Kasumi-1 (cell line): ENCODE measurements around the gene CTXND1.

Experiments used
- DNase-seq, 2 experiments: peaks; one replicate each; lab custom pipeline; 2025; lab: John Stamatoyannopoulos, UW

CTXND1 gene

DNA sequence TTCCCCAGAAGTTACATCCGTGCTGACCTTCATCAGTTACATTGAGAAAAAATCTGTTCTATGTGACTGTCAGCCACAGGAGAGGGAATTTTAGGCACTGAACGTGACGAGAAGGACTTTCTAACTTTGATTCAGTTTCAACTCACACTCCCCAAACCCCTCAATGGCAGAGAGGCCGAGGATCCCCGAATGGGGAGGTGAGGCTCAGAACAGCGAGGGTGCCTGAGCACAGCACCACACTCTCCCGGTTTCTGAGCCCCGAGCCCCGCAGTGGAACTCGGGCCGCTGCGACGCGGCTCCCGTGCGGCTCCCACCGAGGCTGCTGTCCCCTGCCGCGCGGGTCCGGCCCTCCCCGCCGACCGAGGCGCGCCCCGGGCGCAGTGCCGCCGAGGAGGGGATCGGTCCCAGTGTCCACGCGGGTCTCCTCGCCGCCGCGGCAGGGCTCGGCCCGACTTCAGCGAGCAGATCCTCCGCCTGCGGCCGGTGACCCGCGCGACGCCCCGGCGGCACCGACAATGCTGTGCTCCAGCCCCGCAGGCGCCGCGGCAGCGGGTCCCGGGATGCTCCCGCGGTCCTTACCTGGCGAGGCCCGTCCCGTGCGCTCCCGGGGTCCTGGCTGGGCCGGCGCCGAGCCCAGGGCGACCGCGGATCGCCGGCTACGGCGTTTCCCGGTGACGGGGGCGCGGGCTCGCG is 439 bp downstream of the CTXND1 start:
- no peak for DNase-seq

DNA sequence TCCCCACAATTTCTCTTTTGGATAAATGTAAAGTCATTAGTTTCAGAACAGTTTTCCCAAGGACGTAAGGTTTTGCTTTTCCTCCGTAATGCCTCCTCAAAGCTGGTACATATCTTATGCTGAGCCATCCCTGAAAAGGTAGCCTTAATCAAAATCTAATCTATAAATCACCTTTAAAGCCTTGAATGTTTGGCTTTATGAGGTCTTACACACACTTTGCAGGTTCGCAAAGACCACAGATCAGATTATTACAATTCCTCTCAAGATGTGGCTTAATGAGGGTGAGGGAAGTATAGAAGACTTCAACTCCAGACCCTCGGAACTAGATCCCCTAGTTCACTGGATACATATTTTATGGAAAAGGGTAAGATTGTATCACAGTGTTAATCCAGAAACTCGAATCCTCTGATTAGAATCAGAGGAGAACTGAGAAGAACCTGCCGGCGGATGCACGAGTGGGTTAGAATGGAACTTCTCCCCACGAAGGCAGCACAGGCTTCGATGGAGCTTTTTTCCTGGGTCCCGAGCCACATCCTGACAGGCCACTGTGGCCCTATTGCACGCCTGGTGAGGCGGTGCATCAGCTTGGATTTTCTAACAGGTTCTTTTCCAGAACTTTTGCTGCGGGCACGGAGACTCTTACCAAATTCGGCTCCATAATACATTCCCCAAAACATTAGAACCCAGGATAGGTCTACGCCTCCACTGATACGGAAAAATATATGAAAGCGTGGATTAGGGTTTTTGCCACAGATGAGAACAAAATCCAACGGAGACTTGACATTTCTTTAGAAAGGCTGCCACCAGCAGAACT is 1.2 kb downstream of the CTXND1 start:
- DNase-seq = no peak

DNA sequence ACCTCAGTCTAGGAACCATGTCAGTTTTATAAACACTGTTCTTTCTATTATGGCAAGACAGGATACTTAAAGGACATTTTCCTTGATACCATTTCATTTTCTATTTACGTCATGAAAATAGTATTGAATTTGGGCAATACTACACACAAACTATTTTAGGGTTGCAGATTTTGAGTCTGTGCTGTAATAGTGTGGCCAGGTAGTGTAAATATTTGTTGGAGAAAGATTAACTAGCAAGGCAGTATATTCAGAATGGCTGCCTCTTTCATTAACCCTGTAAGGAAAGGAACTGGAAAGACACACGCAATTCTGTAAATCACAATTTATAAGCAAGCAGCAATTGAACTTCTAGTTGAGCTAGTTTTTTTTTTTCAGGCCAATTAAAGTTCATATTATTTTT is 2.0 kb downstream of the CTXND1 start:
- DNase-seq = no peak

DNA sequence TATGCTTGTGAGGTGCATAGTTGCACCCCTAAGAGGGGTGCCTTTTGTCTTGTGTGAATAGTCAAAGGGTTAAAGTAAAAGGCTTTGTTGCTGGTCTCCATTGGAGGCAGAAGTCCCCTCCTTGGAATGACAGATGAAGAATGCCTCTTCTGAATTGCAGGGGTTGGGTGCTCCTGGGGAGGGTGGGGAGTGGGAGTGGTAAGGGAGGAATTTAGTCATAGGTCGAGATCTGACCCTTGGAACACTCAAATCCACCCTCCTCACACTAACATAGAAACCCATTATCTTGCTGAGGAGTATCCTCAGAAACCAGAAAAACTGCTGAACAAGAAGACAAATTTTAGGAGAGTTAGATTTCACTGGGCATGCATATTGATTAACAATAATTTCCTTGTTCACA is 4.7 kb downstream of the CTXND1 start:
- no peak for DNase-seq

DNA sequence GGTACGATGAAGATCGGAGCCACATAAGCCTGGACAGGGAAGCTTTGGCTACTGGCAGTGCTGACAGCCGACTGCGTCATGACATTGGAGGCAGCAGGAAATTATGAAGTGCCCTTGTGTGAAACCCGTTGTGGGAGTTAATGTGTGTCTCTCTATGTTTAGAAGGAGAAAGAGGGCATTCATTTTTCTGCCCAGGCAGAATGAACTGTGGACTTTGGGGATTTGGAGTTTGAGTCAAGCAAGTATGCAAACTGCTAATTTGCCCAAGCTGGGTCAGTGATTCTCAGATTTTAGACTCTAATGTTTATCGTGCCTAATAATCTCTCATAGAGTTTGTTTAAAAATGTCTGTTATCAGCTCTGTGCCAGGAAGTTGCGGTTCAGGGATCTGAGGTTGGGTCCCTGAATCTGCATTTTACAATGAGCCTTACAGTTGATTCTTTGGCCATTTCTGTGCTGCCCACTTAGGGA is 5.6 kb downstream of the CTXND1 start:
- DNase-seq = no peak

DNA sequence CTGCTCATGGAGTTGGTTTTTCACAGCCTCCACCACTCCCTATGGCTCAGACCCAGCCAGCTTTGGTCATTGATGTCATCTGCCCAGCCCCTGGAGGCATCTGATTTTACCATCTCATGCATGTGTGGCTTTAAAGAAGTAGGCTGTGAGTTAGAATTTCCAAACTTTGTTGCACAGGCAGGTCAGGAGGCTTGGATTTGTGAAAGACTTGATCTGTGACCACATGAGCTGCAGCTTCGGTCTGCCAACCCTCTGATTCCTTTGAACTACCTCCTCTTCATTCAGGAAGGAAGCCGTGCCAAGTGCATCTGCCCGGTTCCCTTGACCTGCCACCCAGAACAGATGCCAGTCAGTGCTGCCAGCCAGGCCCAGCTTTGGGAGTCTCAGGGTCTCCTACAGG is 9.2 kb downstream of the CTXND1 start:
- no peak for DNase-seq

DNA sequence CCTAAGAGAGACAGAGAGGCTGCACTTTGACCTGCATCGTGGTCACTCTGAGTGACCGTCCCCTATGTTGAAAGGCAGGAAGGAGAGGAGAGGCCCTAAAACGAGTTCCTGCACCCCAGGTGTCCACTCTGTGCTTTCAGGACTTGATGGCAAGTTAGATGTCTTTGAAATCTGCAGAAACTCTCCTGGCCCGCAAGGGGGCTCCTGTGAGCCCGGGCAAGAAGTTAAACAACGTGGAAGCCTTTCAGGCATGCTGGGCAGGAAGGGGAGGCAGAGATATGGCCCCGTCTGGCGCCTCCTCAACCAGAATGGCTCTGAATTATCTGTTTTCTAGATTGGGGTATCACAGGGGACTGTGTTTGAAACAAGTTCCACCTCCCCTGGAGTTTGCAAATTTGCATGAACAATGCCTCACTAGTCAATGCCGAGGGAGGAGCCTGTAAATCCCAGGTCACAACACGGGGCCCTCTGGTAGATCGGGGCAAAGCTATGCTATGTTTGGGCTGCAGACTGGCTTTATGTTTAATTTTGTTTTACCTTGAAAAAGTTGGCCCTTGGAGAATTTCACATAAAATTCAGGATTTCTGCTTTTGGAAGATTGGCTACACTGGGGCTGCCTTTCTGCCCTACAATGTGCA is 9.8 kb downstream of the CTXND1 start:
- peak in 1 of 2 experiments; percentile 10 for DNase-seq

DNA sequence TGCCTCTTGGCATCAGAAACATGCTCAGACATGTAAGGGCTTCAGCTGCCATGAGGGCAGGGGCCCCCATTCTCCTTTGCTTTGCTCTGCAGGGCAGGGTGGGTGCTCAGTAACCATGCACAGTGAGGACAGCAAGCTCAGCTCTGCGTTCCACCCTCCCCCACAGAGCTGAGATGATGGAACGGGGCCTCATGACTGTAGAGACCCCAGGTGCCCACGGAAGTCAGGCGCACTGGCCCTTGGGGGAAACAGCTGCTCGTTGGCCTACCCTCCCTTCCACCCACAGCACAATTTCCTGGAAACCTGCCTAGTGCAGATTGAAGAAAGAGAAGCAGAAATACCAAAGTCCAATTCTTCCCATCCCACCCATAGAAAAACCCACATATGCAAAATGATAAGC is 10.5 kb downstream of the CTXND1 start:
- DNase-seq = no peak

DNA sequence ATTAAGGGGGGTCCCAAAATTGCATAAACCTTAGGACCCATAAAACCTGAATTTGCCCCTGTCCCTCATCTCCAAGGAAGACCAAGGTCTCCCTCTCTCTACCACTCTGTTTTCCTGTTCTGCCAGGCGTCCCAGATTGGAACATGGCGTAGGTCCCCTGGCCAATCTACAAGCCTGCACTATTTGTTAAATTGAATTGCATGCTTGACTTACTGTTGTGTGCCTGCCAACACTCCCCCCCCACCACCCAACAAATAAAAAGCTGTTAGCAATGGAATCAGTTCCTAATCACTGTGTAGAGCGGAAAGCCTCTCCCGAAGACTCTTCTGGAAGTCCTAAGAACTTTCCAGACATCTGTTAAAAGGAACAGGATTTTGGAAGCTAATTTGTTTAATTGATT is 11.7 kb downstream of the CTXND1 start:
- DNase-seq = no peak

DNA sequence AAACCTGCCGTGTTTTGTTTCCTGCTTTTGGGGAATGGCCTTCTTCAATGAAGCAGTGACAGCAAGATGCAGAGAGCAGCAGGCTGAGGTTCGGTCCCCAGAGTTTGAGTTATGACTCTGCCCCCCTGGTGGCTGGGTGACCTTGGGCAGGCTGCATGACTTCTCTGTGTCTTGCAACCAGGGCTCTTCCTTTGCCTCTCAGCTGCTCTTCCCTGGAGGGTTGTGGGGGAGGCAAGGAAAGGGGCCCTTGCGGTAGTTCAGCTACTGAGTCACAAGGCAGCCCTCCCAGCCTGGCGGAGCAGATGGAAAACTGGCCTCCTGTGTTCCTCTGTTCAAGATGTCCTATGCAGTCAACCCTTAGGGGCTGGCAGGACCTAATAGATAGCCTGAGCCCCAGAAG is 17.1 kb downstream of the CTXND1 start:
- DNase-seq = peak; percentile 24 to 39

DNA sequence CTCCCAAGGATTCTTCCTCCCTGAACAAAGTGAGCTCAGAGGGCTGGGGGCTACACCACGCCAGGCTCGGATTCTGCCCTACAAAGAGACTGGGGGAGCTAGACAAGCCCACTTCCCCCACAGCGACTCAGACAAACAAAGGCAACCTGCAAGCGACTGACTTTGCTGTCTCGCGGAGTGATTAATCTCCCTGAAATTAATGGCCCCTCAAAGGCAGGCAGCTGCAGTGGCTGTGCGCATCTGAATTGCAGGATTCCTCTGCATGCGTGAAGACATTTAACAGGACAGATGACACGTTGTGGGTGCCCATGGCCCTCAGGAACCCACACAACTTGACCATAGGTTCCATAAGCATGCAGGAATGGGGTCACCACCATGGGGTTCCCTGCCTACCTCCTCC is 18.4 kb downstream of the CTXND1 start:
- DNase-seq = no peak

DNA sequence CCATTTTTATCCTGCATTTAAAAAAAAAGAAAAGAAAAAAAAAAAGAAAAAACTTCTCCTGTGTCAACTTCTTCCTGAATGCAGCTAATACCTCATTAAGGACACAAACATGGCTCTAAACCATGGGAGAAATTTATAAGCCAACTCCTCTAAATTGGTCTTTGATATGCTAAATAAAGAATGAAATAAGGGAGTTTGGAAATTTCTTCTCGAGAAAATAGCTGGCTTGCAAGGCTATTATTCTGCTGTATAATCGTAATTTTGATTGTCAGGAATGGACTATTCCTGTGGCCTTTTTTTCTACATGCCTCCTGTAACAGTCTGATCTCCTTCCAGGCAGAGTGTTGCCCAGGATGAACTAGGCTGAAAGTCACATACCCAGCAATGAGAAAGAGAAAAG is 20.6 kb downstream of the CTXND1 start:
- no peak for DNase-seq

DNA sequence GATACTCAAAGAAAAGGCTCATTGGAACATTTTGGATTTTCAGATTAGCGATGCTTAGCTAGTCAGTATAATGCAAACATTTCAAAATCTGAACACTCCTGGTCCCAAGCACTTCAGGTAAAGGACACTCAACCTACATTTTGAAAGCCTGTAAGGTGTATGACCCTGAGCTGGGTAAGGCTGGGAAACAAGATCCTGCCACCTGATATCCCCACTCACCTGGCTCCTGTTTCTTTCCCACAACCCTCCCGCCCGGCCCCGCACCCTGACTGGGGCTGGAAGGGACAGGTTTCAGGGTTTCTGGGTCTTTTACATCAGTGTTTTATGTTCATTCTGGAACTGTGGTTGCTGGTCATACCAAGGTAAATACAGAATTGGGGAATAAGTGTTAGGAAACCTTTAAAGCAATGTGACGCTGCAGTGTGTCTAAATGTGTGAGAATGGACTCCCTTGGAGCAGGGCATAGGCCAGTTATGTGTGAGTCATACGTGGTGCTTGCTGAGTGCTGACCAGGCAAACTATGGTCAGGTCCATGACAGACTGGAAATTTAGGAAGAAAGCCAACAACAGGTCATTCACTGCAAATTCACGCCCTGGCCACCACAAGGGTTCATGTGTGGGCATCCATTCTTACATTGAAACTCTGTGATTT is 22.9 kb downstream of the CTXND1 start:
- no peak for DNase-seq

DNA sequence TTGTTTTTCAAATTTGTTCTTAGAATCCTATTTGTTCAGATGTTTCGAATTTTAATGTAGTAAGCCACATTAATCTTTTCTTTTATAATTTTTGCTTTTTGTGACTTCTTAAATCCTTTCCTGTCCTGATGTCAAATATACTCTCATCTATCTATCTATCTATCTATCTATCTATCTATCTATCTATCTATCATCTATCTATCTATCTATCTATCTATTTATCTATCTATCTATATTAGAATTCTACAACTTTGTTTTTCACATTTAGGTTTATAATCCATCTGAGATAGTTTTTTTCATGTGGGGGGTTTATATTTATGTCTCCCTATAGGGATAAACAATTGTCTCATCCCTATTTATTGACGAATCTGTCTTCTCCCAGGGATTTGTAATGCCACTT is 32.1 kb downstream of the CTXND1 start:
- no peak for DNase-seq

DNA sequence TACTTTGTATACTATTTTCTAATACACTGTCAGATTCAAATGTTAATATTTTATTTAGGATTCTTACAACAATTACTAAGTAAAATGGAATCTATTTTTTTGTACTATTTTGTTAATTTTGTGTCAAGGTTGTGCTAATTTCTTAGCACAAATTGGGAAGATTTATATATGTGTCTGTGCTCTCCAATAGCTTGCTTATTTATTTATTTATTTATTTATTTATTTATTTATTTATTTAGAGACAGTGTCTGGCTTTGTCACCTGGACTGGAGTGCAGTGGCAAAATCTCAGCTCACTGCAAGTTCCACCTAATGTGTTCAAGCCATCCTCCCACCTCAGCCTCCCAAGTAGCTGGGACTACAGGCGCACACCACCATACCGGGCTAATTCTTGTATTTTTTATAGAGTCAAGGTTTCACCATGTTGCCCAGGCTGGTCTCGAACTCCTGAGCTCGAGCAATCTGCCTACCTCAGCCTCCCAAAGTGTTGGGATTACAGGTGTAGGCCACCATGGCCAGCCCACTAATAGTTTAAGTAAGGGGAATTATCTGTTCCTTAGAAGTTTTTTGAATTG is 34.6 kb downstream of the CTXND1 start:
- DNase-seq = no peak

DNA sequence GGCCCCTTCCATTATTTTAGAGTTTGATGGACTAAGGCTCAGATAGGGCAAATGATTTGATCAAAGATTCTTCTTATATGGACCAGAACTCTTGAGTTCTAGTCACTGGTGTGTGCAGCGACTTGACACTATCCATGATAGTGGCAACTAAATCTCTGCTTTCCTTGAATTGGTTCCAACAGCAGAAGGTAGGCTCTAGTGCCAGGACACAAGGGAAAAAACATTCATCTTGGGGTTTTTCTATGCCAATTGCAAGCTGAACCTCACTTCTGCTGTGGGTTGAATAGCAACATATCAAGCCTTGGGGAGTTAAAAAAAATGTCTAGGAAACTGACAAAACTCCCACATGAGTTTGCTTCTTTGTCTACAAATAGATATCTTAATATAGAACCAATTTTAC is 35.1 kb downstream of the CTXND1 start:
- DNase-seq = no peak

DNA sequence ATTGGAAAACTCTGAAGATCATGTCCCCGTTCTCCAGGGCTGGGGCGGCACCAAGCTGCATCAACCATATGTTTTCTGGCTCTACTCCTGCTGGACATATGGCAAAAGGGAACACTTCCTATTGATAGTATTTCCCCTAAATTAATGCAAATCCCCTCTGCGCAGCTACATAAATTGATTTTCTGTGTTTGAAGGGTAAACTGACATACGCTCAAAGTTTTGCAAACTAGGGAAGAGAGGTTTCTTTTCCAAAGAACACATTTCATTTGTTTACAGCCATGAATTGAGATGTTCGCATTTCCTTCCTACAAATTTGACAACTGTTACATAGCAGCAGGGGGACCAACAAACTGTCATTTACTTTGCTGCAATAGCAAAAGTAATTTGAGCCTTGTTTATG is 35.9 kb downstream of the CTXND1 start:
- no peak for DNase-seq

DNA sequence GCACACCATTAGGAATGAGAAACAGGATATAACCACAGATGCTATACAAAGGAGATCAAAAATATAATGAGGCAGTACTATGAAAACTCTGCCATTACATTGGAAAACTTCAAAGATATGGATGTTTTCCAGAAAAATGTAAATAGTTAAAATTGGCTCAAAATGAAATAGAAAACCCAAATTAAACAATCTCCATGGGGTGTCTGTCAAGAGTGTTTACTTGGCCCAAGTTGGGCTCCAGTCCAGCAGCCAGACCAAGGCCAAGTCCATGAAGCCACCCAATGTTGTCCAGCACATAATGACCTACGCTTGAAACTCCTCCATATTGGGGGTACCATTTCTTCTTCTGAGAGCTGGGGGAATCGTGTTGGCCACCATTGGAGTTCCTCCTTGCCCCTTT is 37.1 kb downstream of the CTXND1 start:
- DNase-seq = no peak

DNA sequence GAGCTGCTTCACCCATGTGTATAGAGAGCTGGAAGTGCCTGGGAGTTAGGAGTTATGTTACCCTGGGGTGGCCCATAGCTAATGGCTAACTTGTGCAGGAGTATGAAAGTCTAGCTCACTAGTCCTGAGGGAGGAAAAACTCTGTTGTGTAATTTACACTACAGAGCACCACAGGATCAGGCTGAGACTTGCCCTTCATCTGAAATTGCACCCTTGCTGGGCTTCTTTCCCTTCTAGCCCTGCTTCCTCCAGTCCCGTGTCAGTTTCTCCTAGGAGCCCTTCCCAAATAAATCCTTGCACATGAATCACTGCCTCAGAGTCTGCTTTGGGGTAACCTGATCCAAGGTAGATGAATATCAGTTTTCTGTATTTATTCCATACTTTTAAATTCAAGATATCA is 40.0 kb downstream of the CTXND1 start:
- no peak for DNase-seq

DNA sequence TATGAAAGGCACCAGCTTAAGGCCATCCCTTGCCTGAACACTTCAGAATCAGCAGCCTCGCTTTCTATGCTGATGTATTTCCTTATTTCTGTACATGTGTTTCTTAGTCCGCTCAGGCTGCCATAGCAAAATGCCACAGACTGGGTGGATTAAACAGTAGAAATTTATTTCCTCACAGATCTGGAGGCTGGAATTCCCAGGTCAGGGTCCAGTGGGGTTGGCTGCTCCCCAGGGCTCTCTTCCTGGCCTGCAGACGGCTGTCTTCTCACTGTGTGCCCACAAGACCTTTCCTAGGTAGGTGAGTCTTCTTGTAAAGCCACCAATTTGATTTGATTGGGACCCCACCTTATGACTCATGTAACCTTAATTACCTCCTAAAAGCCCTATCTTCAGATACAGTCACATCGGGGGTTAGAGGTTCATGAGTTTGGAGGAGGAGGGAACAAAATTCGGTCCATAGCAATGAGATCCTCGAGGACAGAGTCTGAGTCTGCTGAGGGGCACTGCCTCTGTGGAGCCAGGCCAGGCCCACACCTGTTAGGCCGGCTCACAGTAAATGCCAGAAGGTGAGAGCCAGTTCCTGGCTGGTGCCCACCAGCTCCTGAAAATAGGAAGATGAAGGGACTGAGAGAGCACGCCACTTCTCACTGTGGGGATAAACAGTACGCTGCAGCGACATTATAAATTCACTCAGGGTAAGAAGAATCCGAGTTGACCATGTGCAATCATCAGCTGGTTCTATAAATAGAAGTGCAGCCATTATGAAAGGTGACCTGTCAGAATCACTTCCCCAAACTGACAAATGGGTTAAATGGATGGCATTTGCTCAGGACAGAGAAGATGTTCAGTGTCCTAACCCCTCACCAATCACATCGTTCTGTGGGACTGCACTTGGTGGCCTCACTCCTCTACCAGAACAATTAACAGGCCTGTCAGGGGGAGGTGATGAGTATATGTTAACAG is 41.1 kb downstream of the CTXND1 start:
- DNase-seq = no peak
